NB4 (cell line): ENCODE measurements around the gene BTAF1.

ENCODE experiments used
- CTCF ChIP-seq: IDR thresholded peaks from one replicate; pipeline ENCODE4 v1.5.1; 2012; ENCODE audit warnings: low read depth, low read length
- POLR2A ChIP-seq: IDR thresholded peaks from 2 replicates; pipeline ENCODE4 v1.6.1; 2011; ENCODE audit warnings: mild to moderate bottlenecking; ENCODE audit not compliant: insufficient read length; ENCODE audit errors: extremely low read depth

GRCh38 chr10:92011560-92012214, 88.1 kb downstream of the BTAF1 start:
- TF ChIP-seq POLR2A: no peak
- TF ChIP-seq CTCF: no peak
